ENCODE data around the gene ITM2A.

GRCh38 chrX:79325263-79325958 lies 41.7 kb downstream of the ITM2A start:
- no peak for TF ChIP-seq POLR2A (IDR thresholded peaks at IDR 0.05)
- TF ChIP-seq CTCF (IDR thresholded peaks at IDR 0.05 in 8 of 11, conservative IDR thresholded peaks at IDR 0.05 in 3 of 11): no peak
